Glutamatergic neuron (in vitro differentiated cells): ENCODE data around the gene HYI. TPM values are rescaled to one million over a fixed set of nuclear protein-coding genes. Genes with fewer than 3 reads are reported as not detected.
"Not testable (repeated sequence)": the region's sequence is repeated elsewhere in the genome, so short reads cannot be mapped to it uniquely, and the experiment has no call there.

Source experiments
- DNase-seq: peaks from one replicate; pipeline ENCODE4 v3.0.0; 2022
- H3K27ac Mint-ChIP-seq: one replicate; pipeline ENCODE4 v1.8.0; 2020; ENCODE audit warnings: mild to moderate bottlenecking, mixed read lengths, inconsistent platforms; ENCODE audit not compliant: unreplicated experiment
- H3K27me3 Mint-ChIP-seq: one replicate; pipeline ENCODE4 v1.8.0; 2020; ENCODE audit warnings: mild to moderate bottlenecking, moderate library complexity, mixed read lengths, inconsistent platforms; ENCODE audit not compliant: unreplicated experiment
- H3K36me3 Mint-ChIP-seq: one replicate; pipeline ENCODE4 v1.8.0; 2020; ENCODE audit warnings: mild to moderate bottlenecking, mixed read lengths, inconsistent platforms; ENCODE audit not compliant: unreplicated experiment
- H3K4me1 Mint-ChIP-seq: one replicate; pipeline ENCODE4 v1.8.0; 2020; ENCODE audit warnings: mild to moderate bottlenecking, low read depth, mixed read lengths, inconsistent platforms; ENCODE audit not compliant: unreplicated experiment
- H3K4me3 Mint-ChIP-seq: one replicate; pipeline ENCODE4 v1.8.0; 2020; ENCODE audit warnings: mild to moderate bottlenecking, mixed read lengths, inconsistent platforms; ENCODE audit not compliant: unreplicated experiment
- H3K9me3 Mint-ChIP-seq: one replicate; pipeline ENCODE4 v1.8.0; 2020; ENCODE audit warnings: mild to moderate bottlenecking, moderate library complexity, mixed read lengths, inconsistent platforms; ENCODE audit not compliant: unreplicated experiment
- CTCF ChIP-seq: fragments of 200-600 bp; sonication (generic); IDR thresholded peaks from one replicate; pipeline ENCODE4 v1.5.0; 2021; ENCODE audit not compliant: partially characterized antibody, unreplicated experiment
- total RNA-seq: library from RNA; stranded (reverse); fragmentation: NEBNext Ultra II Directional; extraction: Animal tissue kit (Norgen Biotek cat#: 25700); gene quantifications from one replicate; pipeline ENCODE4 v1.2.1, GENCODE V29; 2021; ENCODE audit not compliant: unreplicated experiment

The HYI gene
- total RNA-seq, 1 donor from 2014 or later = 18.7 TPM

GRCh38 chr1:43420874-43421273, 32.9 kb downstream of the HYI start:
- TF ChIP-seq CTCF = no peak
- no peaks in the 10 kb centered on the region for H3K36me3 Mint-ChIP-seq
- no peak overlapping the region for H3K27ac Mint-ChIP-seq
- no peaks in the 10 kb centered on the region for H3K4me1 Mint-ChIP-seq
- H3K9me3 Mint-ChIP-seq = no peaks in the 10 kb centered on the region
- no peak for DNase-seq
- H3K27me3 Mint-ChIP-seq = no peaks in the 10 kb centered on the region
- H3K4me3 Mint-ChIP-seq = no peak overlapping the region

GRCh38 chr1:43419627-43420425, 33.9 kb downstream of the HYI start:
- DNase-seq = no peak
- TF ChIP-seq CTCF = no peak
- Mint-ChIP-seq H3K27ac (no peak overlapping the region), H3K9me3 (no peaks in the 10 kb centered on the region), H3K4me3 (no peak overlapping the region), H3K36me3 (no peaks in the 10 kb centered on the region), H3K4me1 (no peaks in the 10 kb centered on the region), H3K27me3 (no peaks in the 10 kb centered on the region)

- DNase-seq = no peak
- no peak for TF ChIP-seq CTCF
- Mint-ChIP-seq H3K36me3 (no peaks in the 10 kb centered on the region), H3K4me1 (no peaks in the 10 kb centered on the region), H3K4me3 (no peak overlapping the region), H3K9me3 (no peaks in the 10 kb centered on the region), H3K27ac (no peak overlapping the region), H3K27me3 (no peaks in the 10 kb centered on the region)
These were observed 34.9 kb downstream of the HYI start for GRCh38 chr1:43418858-43419257.

- Mint-ChIP-seq H3K27me3 (peaks cover 2% of the 10 kb centered on the region), H3K4me1 (no peaks in the 10 kb centered on the region), H3K27ac (no peak overlapping the region), H3K36me3 (no peaks in the 10 kb centered on the region), H3K4me3 (no peak overlapping the region), H3K9me3 (no peaks in the 10 kb centered on the region)
- no peak for TF ChIP-seq CTCF
- DNase-seq = no peak
These were observed 37.8 kb downstream of the HYI start for GRCh38 chr1:43415901-43416300.

GRCh38 chr1:43414634-43415223, 39.0 kb downstream of the HYI start:
- peak; percentile 75 for DNase-seq
- H3K36me3 Mint-ChIP-seq = no peaks in the 10 kb centered on the region
- peak; percentile 79 for TF ChIP-seq CTCF
- H3K4me1 Mint-ChIP-seq = no peaks in the 10 kb centered on the region
- H3K9me3 Mint-ChIP-seq = no peaks in the 10 kb centered on the region
- no peak overlapping the region for H3K27ac Mint-ChIP-seq
- H3K27me3 Mint-ChIP-seq = peaks cover 4% of the 10 kb centered on the region
- H3K4me3 Mint-ChIP-seq = no peak overlapping the region

GRCh38 chr1:43413426-43413825, 40.3 kb downstream of the HYI start:
- not testable (repeated sequence) for H3K4me3 Mint-ChIP-seq, H3K27ac Mint-ChIP-seq, H3K36me3 Mint-ChIP-seq, H3K27me3 Mint-ChIP-seq, H3K4me1 Mint-ChIP-seq, DNase-seq, H3K9me3 Mint-ChIP-seq
